ENCODE measurements around the gene NEK6.

DNA sequence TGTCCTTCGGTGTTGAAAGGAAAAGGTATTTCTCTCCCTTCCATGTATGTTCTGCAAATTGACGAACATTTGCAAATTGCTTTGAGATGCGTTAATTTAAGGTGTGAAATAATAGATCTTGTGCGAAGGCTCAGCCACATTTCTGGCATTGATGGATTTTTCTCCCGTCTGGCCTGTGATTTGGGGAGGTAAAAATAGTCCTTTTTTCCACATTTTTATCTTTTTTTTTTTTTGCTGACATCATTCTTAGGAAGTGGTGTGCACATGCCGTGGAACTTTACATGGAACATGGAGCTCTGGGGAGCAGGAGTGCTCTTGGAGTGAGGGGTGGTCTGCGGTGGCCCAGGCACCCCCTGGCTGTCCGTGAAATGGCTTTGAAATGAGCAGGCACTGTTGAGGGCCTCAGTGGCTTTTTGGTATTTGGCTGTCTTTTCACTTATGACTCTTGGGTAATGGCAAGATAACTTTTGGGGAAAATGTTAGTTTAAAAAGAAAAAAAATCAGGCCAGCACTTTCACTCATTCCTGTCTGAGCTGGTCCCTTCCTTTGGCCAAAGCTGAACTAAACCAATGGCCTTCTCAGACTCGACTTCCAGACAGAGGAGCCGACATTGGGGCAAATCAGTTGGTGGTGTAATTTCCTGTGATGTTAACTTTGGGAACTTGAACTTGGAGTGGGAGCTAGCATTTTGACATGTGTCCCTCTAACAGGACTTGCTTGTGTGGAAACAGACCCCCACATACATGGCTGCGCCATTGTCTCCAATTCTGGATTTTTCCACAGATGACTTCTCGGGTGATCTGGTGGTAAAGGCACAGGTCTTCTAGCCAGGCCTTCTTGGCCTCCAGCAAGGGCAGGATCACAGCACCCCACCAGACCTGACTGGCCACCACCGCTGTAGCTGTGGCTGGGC is 4.2 kb downstream of the NEK6 start:
- TF ChIP-seq POLR2A (IDR thresholded peaks at IDR 0.05; ENCODE audit: low read length), result no peak
- no peak for TF ChIP-seq GATA1 (IDR thresholded peaks at IDR 0.05; ENCODE audit: low read depth, low read length)
